HL-60 (cell line): ENCODE measurements around the gene ABHD2.
"Not testable (repeated sequence)": the region's sequence is repeated elsewhere in the genome, so short reads cannot be mapped to it uniquely, and the experiment has no call there.

ENCODE experiments used
- DNase-seq, 2 experiments: peaks; one replicate each; pipeline ENCODE4 v3.0.0-alpha.2; 2010 to 2020; ENCODE audit warnings: low read depth in 1 of 2, low spot score in 1 of 2
- H3K27ac ChIP-seq: fragments of 250-450 bp; sonication (Bioruptor Pico); replicated peaks from 2 replicates; pipeline ENCODE4 v1.5.1; 2020; ENCODE audit warnings: mild to moderate bottlenecking, moderate library complexity
- H3K27me3 ChIP-seq: fragments of 250-450 bp; sonication (Bioruptor Pico); 2 replicates; pipeline ENCODE4 v1.5.1; 2021; ENCODE audit warnings: mild to moderate bottlenecking, moderate library complexity; ENCODE audit not compliant: insufficient read depth, poor library complexity, severe bottlenecking
- H3K4me3 ChIP-seq: replicated peaks from 2 replicates; pipeline ENCODE4 v1.5.1; 2011; ENCODE audit warnings: mild to moderate bottlenecking, control low read depth, low read length; ENCODE audit not compliant: insufficient read depth
- GABPA ChIP-seq: IDR thresholded peaks from 2 replicates; pipeline ENCODE4 v1.6.1; 2012; ENCODE audit warnings: low read depth
- POLR2AphosphoS5 ChIP-seq: IDR thresholded peaks from 2 replicates; pipeline ENCODE4 v1.6.1; 2012; ENCODE audit warnings: low read depth
- SPI1 ChIP-seq: IDR thresholded peaks from 2 replicates; pipeline ENCODE4 v1.6.1; 2012; ENCODE audit warnings: low read depth, mild to moderate bottlenecking, borderline replicate concordance
- TF ChIP-seq, protein P1 (sequence below): IDR thresholded peaks from one replicate; pipeline ENCODE4 v1.5.1; 2011; ENCODE audit warnings: low read length, control low read depth, inconsistent platforms; ENCODE audit not compliant: insufficient read depth
- TF ChIP-seq, protein P2 (sequence below): IDR thresholded peaks from 2 replicates; pipeline ENCODE4 v1.6.1; 2012; ENCODE audit warnings: low read depth; ENCODE audit not compliant: insufficient replicate concordance

ABHD2 gene

DNA sequence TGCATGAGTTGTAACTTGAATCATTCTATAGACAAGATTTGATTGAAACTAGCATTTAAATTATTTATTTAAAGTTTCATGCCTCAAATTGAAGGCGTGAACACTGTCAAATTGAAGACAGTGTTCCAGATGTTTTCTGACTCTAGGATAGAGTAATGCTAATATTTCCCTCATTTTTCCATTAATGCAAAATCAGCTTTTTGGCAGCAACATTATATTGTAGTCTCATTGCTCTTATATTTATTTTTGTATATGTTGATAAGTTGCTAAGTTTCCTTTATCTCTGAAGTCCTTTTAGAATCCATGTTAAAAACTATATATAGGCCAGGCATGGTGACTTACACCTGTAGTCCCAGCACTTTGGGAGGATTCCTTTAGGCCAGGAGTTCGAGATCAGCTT, 160.3 kb downstream of the ABHD2 start:
- no peak for TF ChIP-seq SPI1
- TF ChIP-seq, protein P1, sequence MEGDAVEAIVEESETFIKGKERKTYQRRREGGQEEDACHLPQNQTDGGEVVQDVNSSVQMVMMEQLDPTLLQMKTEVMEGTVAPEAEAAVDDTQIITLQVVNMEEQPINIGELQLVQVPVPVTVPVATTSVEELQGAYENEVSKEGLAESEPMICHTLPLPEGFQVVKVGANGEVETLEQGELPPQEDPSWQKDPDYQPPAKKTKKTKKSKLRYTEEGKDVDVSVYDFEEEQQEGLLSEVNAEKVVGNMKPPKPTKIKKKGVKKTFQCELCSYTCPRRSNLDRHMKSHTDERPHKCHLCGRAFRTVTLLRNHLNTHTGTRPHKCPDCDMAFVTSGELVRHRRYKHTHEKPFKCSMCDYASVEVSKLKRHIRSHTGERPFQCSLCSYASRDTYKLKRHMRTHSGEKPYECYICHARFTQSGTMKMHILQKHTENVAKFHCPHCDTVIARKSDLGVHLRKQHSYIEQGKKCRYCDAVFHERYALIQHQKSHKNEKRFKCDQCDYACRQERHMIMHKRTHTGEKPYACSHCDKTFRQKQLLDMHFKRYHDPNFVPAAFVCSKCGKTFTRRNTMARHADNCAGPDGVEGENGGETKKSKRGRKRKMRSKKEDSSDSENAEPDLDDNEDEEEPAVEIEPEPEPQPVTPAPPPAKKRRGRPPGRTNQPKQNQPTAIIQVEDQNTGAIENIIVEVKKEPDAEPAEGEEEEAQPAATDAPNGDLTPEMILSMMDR: no peak
- TF ChIP-seq, protein P2, sequence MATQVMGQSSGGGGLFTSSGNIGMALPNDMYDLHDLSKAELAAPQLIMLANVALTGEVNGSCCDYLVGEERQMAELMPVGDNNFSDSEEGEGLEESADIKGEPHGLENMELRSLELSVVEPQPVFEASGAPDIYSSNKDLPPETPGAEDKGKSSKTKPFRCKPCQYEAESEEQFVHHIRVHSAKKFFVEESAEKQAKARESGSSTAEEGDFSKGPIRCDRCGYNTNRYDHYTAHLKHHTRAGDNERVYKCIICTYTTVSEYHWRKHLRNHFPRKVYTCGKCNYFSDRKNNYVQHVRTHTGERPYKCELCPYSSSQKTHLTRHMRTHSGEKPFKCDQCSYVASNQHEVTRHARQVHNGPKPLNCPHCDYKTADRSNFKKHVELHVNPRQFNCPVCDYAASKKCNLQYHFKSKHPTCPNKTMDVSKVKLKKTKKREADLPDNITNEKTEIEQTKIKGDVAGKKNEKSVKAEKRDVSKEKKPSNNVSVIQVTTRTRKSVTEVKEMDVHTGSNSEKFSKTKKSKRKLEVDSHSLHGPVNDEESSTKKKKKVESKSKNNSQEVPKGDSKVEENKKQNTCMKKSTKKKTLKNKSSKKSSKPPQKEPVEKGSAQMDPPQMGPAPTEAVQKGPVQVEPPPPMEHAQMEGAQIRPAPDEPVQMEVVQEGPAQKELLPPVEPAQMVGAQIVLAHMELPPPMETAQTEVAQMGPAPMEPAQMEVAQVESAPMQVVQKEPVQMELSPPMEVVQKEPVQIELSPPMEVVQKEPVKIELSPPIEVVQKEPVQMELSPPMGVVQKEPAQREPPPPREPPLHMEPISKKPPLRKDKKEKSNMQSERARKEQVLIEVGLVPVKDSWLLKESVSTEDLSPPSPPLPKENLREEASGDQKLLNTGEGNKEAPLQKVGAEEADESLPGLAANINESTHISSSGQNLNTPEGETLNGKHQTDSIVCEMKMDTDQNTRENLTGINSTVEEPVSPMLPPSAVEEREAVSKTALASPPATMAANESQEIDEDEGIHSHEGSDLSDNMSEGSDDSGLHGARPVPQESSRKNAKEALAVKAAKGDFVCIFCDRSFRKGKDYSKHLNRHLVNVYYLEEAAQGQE: no peak
- TF ChIP-seq POLR2AphosphoS5: no peak
- no peak for TF ChIP-seq GABPA
- H3K27ac ChIP-seq: no peak overlapping the region
- no peak overlapping the region for H3K4me3 ChIP-seq
- no peak for DNase-seq
- no peaks in the 10 kb centered on the region for H3K27me3 ChIP-seq

DNA sequence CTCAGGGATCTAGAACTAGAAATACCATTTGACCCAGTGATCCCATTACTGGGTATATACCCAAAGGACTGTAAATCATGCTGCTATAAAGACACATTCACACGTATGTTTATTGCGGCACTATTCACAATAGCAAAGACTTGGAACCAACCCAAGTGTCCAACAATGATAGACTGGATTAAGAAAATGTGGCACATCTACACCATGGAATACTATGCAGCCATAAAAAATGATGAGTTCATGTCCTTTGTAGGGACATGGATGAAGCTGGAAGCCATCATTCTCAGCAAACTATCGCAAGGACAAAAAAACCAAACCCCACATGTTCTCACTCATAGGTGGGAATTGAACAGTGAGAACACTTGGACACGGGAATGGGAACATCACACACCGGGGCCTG, 161.9 kb downstream of the ABHD2 start:
- not testable (repeated sequence) for H3K27me3 ChIP-seq, DNase-seq, H3K27ac ChIP-seq, H3K4me3 ChIP-seq
